ENCODE data around the gene KIF5B.

DNA sequence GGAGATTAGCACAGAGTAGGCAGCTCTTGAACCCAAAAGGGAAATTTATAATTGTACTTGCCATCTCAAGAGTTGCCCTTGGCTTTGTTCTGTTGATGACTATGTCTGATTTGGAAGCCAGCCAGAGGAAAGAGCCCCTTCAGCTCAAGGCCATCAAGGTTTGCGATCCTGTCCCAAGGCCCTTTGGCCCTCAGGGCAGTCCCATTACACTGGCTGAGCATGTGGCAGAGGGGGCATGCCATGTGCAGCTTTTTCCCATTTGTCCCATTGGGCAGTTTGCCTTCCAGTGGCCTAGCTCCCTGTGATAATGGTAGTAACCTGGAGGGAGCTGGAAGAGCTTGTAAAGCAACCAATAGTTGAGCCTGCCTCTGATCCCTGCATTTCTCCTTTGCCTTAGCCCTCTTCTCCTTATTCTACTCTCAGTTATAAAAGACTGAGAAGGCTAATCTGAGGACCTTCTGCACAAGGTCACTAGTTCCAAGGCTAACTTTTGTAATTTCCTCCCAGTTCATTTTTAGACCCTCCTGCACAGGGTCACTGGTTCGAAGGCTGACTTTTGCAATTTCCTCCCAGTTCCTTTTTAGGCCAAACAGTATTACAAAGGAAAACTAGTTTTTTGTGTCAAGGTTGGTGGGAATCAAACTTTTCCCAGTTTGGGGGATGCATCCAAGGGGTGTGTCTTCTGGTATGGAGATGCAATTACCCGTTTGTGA is 96.6 kb downstream of the KIF5B start:
- TF ChIP-seq, protein P1, sequence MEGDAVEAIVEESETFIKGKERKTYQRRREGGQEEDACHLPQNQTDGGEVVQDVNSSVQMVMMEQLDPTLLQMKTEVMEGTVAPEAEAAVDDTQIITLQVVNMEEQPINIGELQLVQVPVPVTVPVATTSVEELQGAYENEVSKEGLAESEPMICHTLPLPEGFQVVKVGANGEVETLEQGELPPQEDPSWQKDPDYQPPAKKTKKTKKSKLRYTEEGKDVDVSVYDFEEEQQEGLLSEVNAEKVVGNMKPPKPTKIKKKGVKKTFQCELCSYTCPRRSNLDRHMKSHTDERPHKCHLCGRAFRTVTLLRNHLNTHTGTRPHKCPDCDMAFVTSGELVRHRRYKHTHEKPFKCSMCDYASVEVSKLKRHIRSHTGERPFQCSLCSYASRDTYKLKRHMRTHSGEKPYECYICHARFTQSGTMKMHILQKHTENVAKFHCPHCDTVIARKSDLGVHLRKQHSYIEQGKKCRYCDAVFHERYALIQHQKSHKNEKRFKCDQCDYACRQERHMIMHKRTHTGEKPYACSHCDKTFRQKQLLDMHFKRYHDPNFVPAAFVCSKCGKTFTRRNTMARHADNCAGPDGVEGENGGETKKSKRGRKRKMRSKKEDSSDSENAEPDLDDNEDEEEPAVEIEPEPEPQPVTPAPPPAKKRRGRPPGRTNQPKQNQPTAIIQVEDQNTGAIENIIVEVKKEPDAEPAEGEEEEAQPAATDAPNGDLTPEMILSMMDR (IDR thresholded peaks at IDR 0.05; ENCODE audit: extremely low read depth in 1 of 2, insufficient read depth in 1 of 2, low read depth in 1 of 2, low read length in 2 of 2): no peak
- TF ChIP-seq POLR2A (IDR thresholded peaks at IDR 0.05; ENCODE audit: low read depth, low read length) (no peak), EZH2 (IDR thresholded peaks at IDR 0.05; ENCODE audit: borderline replicate concordance, low read depth, low read length, severe bottlenecking) (no peak)
- TF ChIP-seq, protein P2, sequence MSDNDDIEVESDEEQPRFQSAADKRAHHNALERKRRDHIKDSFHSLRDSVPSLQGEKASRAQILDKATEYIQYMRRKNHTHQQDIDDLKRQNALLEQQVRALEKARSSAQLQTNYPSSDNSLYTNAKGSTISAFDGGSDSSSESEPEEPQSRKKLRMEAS (IDR thresholded peaks at IDR 0.05; ENCODE audit: insufficient read depth, insufficient read length): no peak
